ENCODE data around the gene IGFBP1.
"Not testable (repeated sequence)": the region's sequence is repeated elsewhere in the genome, so short reads cannot be mapped to it uniquely, and the experiment has no call there.

The IGFBP1 gene

GRCh38 chr7:45888185-45888992, at the start of gene IGFBP1:
Gene IGFBP1 (plus strand): TSS chr7:45888488. CDS start chr7:45888653, 165 bp downstream.
- DNase-seq (ENCODE audit: low read depth in 3 of 3, low spot score in 1 of 3) = no peak

- not testable (repeated sequence) for DNase-seq (ENCODE audit: low read depth in 3 of 3, low spot score in 1 of 3)
Measured at GRCh38 chr7:45838852-45839251, 49.4 kb upstream of the IGFBP1 start.

- not testable (repeated sequence) for DNase-seq (ENCODE audit: low read depth in 3 of 3, low spot score in 1 of 3)
Measured at GRCh38 chr7:45841926-45842717, 46.2 kb upstream of the IGFBP1 start.

- DNase-seq (ENCODE audit: low read depth in 3 of 3, low spot score in 1 of 3) = not testable (repeated sequence)
Measured at GRCh38 chr7:45846536-45846935, 41.8 kb upstream of the IGFBP1 start.

- DNase-seq (ENCODE audit: low read depth in 3 of 3, low spot score in 1 of 3) = not testable (repeated sequence)
Measured at GRCh38 chr7:45848734-45849133, 39.6 kb upstream of the IGFBP1 start.

- not testable (repeated sequence) for DNase-seq (ENCODE audit: low read depth in 3 of 3, low spot score in 1 of 3)
Measured at GRCh38 chr7:45852984-45853383, 35.3 kb upstream of the IGFBP1 start.

GRCh38 chr7:45853491-45853890, 34.8 kb upstream of the IGFBP1 start:
- DNase-seq (ENCODE audit: low read depth in 3 of 3, low spot score in 1 of 3) = not testable (repeated sequence)

GRCh38 chr7:45855680-45856079, 32.6 kb upstream of the IGFBP1 start:
- not testable (repeated sequence) for DNase-seq (ENCODE audit: low read depth in 3 of 3, low spot score in 1 of 3)

GRCh38 chr7:45856888-45857287, 31.4 kb upstream of the IGFBP1 start:
- DNase-seq (ENCODE audit: low read depth in 3 of 3, low spot score in 1 of 3) = not testable (repeated sequence)

GRCh38 chr7:45863715-45864114, 24.6 kb upstream of the IGFBP1 start:
- no peak for DNase-seq (ENCODE audit: low read depth in 3 of 3, low spot score in 1 of 3)

GRCh38 chr7:45865594-45866410, 22.5 kb upstream of the IGFBP1 start:
- DNase-seq (ENCODE audit: low read depth in 3 of 3, low spot score in 1 of 3) = no peak

- no peak for DNase-seq (ENCODE audit: low read depth in 3 of 3, low spot score in 1 of 3)
Measured at GRCh38 chr7:45867471-45867870, 20.8 kb upstream of the IGFBP1 start.

GRCh38 chr7:45869426-45869825, 18.9 kb upstream of the IGFBP1 start:
- DNase-seq (ENCODE audit: low read depth in 3 of 3, low spot score in 1 of 3) = no peak

- no peak for DNase-seq (ENCODE audit: low read depth in 3 of 3, low spot score in 1 of 3)
Measured at GRCh38 chr7:45872116-45873034, 15.9 kb upstream of the IGFBP1 start.

GRCh38 chr7:45873035-45873354, 15.3 kb upstream of the IGFBP1 start, which contains the start of gene CCDC201:
Gene CCDC201 (minus strand): TSS chr7:45873082. CDS start chr7:45873007, 75 bp downstream.
- no peak for DNase-seq (ENCODE audit: low read depth in 3 of 3, low spot score in 1 of 3)

- no peak for DNase-seq (ENCODE audit: low read depth in 3 of 3, low spot score in 1 of 3)
Measured at GRCh38 chr7:45873355-45873754, 14.9 kb upstream of the IGFBP1 start.

GRCh38 chr7:45874408-45875131, 13.7 kb upstream of the IGFBP1 start:
- DNase-seq (ENCODE audit: low read depth in 3 of 3, low spot score in 1 of 3) = no peak

- no peak for DNase-seq (ENCODE audit: low read depth in 3 of 3, low spot score in 1 of 3)
Measured at GRCh38 chr7:45876519-45876918, 11.8 kb upstream of the IGFBP1 start.

GRCh38 chr7:45878457-45879144, 9.7 kb upstream of the IGFBP1 start:
- DNase-seq (ENCODE audit: low read depth in 3 of 3, low spot score in 1 of 3) = no peak

Data from stimulated activated CD4-positive, alpha-beta T cell treated with anti-CD3 and anti-CD28 coated beads, TNF-alpha, amount 100 ng/mL, for 1 hour (primary cell).